ENCODE measurements around the gene KIF3B. TPM values are rescaled to one million over a fixed set of nuclear protein-coding genes. Genes with fewer than 3 reads are reported as not detected.

Gene KIF3B
- total RNA-seq, 2 donors from 2014 or later: 20.7 to 30.7 TPM

- TF ChIP-seq, protein P1, sequence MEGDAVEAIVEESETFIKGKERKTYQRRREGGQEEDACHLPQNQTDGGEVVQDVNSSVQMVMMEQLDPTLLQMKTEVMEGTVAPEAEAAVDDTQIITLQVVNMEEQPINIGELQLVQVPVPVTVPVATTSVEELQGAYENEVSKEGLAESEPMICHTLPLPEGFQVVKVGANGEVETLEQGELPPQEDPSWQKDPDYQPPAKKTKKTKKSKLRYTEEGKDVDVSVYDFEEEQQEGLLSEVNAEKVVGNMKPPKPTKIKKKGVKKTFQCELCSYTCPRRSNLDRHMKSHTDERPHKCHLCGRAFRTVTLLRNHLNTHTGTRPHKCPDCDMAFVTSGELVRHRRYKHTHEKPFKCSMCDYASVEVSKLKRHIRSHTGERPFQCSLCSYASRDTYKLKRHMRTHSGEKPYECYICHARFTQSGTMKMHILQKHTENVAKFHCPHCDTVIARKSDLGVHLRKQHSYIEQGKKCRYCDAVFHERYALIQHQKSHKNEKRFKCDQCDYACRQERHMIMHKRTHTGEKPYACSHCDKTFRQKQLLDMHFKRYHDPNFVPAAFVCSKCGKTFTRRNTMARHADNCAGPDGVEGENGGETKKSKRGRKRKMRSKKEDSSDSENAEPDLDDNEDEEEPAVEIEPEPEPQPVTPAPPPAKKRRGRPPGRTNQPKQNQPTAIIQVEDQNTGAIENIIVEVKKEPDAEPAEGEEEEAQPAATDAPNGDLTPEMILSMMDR (IDR thresholded peaks at IDR 0.05): no peak
- no peak for DNase-seq (ENCODE audit: low spot score)
- Histone ChIP-seq H3K36me3 (no peaks in the 10 kb centered on the region), H3K27me3 (replicated peaks; ENCODE audit: insufficient read depth) (no peaks in the 10 kb centered on the region), H3K4me3 (no peak overlapping the region), H3K27ac (no peak overlapping the region), H3K9me3 (no peaks in the 10 kb centered on the region), H3K4me1 (ENCODE audit: control insufficient read depth in 1 of 2, low read depth in 2 of 2) (peaks cover 29 to 79% of the 10 kb centered on the region in 2 donors)
- no peak for ATAC-seq (ENCODE audit: insufficient number of reproducible peaks, low FRiP score, low read depth)
Measured at GRCh38 chr20:32362901-32363364, 85.5 kb downstream of the KIF3B start.

GRCh38 chr20:32363492-32363891 is 86.0 kb downstream of the KIF3B start:
- Histone ChIP-seq H3K27me3 (replicated peaks; ENCODE audit: insufficient read depth) (no peaks in the 10 kb centered on the region), H3K9me3 (no peaks in the 10 kb centered on the region), H3K27ac (no peak overlapping the region), H3K4me1 (ENCODE audit: control insufficient read depth in 1 of 2, low read depth in 2 of 2) (peaks cover 31 to 83% of the 10 kb centered on the region in 2 donors), H3K4me3 (no peak overlapping the region), H3K36me3 (no peaks in the 10 kb centered on the region)
- DNase-seq (ENCODE audit: low spot score): no peak
- ATAC-seq (ENCODE audit: insufficient number of reproducible peaks, low FRiP score, low read depth): no peak
- TF ChIP-seq, protein P1 (IDR thresholded peaks at IDR 0.05): no peak

DNA sequence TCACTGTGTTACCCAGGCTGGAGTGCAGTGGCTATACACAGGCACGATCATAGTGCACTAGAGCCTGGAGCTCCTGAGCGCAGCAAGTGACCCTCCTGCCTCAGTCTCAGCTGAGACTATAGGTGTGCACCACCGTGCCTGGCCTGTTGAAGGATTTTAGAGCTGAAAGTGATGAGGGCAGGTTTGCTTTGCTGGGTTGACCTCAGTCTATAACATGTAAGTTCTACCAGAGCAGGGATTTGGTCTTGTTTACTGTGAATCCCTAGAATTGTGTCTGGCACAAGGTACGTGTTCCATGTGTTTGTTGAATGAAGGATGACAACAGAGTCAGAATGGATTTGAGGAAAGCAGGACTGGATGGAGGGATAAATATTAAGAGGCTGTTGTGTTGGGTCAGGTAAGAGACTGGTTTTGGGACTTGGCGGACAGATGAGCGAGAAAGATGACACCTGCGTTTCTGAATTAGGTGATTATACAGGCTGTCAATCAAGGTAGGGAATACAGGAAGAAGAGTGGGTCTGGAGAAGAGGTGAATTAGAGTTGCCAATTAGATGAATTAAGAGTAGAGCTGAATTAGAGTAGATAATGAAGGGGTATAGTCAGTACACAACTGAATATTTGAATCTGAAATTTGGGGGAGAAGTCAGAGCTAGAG is 87.2 kb downstream of the KIF3B start:
- Histone ChIP-seq H3K4me1 (ENCODE audit: control insufficient read depth in 1 of 2, low read depth in 2 of 2) (peaks cover 31 to 83% of the 10 kb centered on the region in 2 donors), H3K27me3 (replicated peaks; ENCODE audit: insufficient read depth) (no peaks in the 10 kb centered on the region)

DNA sequence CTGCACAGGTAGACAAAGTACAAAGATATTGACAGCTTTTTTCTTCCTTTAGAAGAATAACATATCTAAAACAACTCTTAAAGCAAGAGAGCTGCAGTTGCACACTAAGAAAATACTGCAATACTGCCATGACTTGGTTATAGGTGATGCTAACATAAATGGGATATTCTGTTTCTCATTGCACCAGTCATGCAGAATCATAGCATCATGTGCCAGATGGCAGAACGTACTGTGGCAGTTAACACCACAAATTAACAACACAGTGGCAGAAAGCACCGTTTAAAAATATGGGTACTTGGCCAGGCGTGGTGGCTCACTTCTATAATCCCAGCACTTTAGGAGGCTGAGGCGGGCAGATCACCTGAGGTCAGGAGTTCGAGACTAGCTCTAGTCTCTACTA is 88.1 kb downstream of the KIF3B start:
- peaks cover 22 to 75% of the 10 kb centered on the region in 2 donors for H3K4me1 ChIP-seq (ENCODE audit: control insufficient read depth in 1 of 2, low read depth in 2 of 2)
- no peaks in the 10 kb centered on the region for H3K36me3 ChIP-seq
- no peak overlapping the region for H3K27ac ChIP-seq
- ATAC-seq (ENCODE audit: insufficient number of reproducible peaks, low FRiP score, low read depth) (no peak), DNase-seq (ENCODE audit: low spot score) (no peak)
- TF ChIP-seq, protein P1 (IDR thresholded peaks at IDR 0.05): no peak
- H3K4me3 ChIP-seq: no peak overlapping the region
- H3K9me3 ChIP-seq: no peaks in the 10 kb centered on the region
- no peaks in the 10 kb centered on the region for H3K27me3 ChIP-seq (replicated peaks; ENCODE audit: insufficient read depth)

More for the DNA sequence above, 87.2 kb downstream of the KIF3B start:
- ATAC-seq (ENCODE audit: insufficient number of reproducible peaks, low FRiP score, low read depth) (no peak), DNase-seq (ENCODE audit: low spot score) (no peak)
- TF ChIP-seq, protein P1 (IDR thresholded peaks at IDR 0.05): no peak
- no peaks in the 10 kb centered on the region for H3K36me3 ChIP-seq
- H3K27ac ChIP-seq: no peak overlapping the region
- no peak overlapping the region for H3K4me3 ChIP-seq
- H3K9me3 ChIP-seq: no peaks in the 10 kb centered on the region

- TF ChIP-seq, protein P1 (IDR thresholded peaks at IDR 0.05): no peak
- DNase-seq (ENCODE audit: low spot score): no peak
Measured at GRCh38 chr20:32366380-32366779, 88.9 kb downstream of the KIF3B start.

More at GRCh38 chr20:32366380-32366779, 88.9 kb downstream of the KIF3B start:
- no peak overlapping the region for H3K4me3 ChIP-seq
- H3K9me3 ChIP-seq: no peaks in the 10 kb centered on the region
- H3K4me1 ChIP-seq (ENCODE audit: control insufficient read depth in 1 of 2, low read depth in 2 of 2): peaks cover 21 to 67% of the 10 kb centered on the region in 2 donors
- ATAC-seq (ENCODE audit: insufficient number of reproducible peaks, low FRiP score, low read depth): no peak
- H3K36me3 ChIP-seq: no peaks in the 10 kb centered on the region
- peak overlapping the region in 1 of 2 donors; percentile 16 for H3K27ac ChIP-seq
- H3K27me3 ChIP-seq (replicated peaks; ENCODE audit: insufficient read depth): no peaks in the 10 kb centered on the region

All from thoracic aorta (tissue), 2 donors.